GM10266 (cell line): ENCODE results near the gene MAPK8.

Experiments used
- DNase-seq: peaks from one replicate; pipeline ENCODE4 v3.0.0; 2012; ENCODE audit errors: extremely low spot score
- CTCF ChIP-seq: IDR thresholded peaks from 2 replicates; pipeline ENCODE4 v1.5.1; 2012; ENCODE audit warnings: mild to moderate bottlenecking, low read depth; ENCODE audit not compliant: control insufficient read depth, insufficient read depth; ENCODE audit errors: missing control alignments

Gene MAPK8

GRCh38 chr10:48285710-48286109, 20.8 kb upstream of the MAPK8 start:
- no peak for TF ChIP-seq CTCF
- DNase-seq, result peak; percentile 44

GRCh38 chr10:48286356-48286755, 20.1 kb upstream of the MAPK8 start:
- no peak for TF ChIP-seq CTCF
- DNase-seq, result no peak

GRCh38 chr10:48287417-48288391, 18.8 kb upstream of the MAPK8 start:
- no peak for DNase-seq
- no peak for TF ChIP-seq CTCF

GRCh38 chr10:48288661-48289060, 17.8 kb upstream of the MAPK8 start:
- no peak for TF ChIP-seq CTCF
- DNase-seq, result no peak

- TF ChIP-seq CTCF, result peak; percentile 94
- DNase-seq, result peak; percentile 56
These were observed 16.8 kb upstream of the MAPK8 start for GRCh38 chr10:48289501-48290238.

GRCh38 chr10:48290286-48290685, 16.2 kb upstream of the MAPK8 start:
- DNase-seq, result no peak
- TF ChIP-seq CTCF, result no peak
